ENCODE results near the gene PDCD7.
"Not testable (repeated sequence)": the region's sequence is repeated elsewhere in the genome, so short reads cannot be mapped to it uniquely, and the experiment has no call there.

PDCD7 gene

DNA sequence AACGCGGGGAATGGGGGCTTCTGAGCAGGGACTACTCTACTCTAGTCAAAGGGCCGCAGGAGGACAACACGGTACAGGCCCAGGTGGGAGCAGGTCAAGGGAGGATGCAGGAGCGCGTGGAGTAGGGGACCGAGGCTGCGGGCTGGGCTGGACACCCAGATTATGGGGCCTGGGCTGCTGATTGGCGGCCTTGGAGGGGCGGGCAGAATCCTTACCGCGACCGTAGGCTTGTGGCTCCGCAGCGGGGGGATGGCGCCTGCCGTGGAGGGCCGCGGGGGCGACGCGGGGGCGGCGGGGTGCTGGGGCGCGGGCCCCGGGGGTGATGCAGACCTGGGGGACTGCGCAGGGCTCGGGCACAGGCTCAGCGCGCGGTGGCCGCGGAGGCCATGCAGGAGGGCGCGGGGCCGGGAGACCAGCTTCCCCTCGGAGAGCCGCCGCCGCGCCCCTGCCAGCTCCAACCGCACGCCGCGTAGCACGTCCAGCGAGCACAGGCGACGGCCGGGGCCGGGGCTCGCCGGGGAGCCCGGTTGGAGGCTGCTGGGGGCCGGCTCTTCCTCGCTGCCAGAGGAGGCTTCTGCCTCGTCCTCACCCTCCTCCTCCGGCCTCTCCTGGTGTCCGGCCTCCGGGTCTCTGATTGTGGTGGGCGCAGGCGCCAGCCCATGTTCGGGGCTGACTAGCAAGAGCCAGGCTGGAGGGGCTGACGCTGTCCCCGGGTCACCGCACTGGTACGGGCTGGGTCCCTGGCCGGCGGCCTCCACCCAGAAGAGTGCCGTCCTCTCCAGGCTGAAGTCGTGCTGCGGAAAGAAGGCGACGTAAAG is 31.5 kb downstream of the PDCD7 start:
- TF ChIP-seq, protein P1, sequence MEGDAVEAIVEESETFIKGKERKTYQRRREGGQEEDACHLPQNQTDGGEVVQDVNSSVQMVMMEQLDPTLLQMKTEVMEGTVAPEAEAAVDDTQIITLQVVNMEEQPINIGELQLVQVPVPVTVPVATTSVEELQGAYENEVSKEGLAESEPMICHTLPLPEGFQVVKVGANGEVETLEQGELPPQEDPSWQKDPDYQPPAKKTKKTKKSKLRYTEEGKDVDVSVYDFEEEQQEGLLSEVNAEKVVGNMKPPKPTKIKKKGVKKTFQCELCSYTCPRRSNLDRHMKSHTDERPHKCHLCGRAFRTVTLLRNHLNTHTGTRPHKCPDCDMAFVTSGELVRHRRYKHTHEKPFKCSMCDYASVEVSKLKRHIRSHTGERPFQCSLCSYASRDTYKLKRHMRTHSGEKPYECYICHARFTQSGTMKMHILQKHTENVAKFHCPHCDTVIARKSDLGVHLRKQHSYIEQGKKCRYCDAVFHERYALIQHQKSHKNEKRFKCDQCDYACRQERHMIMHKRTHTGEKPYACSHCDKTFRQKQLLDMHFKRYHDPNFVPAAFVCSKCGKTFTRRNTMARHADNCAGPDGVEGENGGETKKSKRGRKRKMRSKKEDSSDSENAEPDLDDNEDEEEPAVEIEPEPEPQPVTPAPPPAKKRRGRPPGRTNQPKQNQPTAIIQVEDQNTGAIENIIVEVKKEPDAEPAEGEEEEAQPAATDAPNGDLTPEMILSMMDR (IDR thresholded peaks at IDR 0.05; ENCODE audit: low read depth, low read length, missing control alignments): no peak
- no peak for DNase-seq (ENCODE audit: low read depth)
- no peak overlapping the region for H3K4me3 ChIP-seq (ENCODE audit: low read depth, low read length)

DNA sequence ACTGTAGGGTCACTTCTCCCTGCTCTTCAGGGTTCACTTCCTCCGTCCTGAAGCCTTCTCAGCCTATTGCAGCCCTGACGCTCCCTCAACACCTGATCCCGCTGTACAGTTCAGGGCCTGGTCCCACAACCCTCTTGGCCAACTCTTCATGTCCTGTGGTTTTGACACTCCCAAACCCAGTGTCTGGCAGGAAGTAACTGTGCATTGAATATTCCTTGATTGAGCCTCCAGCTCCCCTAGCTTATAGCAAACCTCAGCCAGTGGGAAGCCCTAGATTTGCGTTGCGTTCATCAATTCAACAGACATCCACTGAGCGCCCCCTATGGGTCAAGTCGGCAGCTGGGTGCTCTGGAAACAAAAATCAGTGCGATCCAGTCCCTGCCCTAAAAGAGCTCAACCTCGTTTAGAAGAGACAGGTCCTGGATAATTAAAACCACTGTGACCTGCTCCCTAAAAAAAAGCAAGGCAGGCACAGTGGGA is 32.2 kb downstream of the PDCD7 start:
- no peak overlapping the region for H3K4me3 ChIP-seq (ENCODE audit: low read depth, low read length)
- TF ChIP-seq, protein P1 (IDR thresholded peaks at IDR 0.05; ENCODE audit: low read depth, low read length, missing control alignments): peak; percentile 77
- DNase-seq (ENCODE audit: low read depth): no peak

DNA sequence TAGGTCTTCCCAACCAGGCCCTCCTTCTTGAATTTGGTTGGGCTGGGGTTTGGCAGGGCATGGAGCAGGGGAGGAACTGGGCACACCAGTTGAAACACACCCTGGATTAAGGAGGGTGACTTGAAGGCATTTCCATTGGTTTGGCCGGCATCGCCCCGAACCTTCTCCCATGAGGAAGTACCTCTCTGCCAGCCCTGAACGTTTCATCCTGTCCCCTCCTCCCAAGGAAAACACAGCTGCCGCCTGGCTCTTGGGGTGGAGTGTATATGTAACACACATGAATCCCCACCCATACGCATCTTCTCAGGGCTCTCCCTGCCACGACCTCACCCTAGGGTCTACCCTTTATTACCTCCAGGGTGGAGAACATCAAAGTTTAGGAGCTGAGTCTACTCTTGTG is 33.2 kb downstream of the PDCD7 start:
- no peak for DNase-seq (ENCODE audit: low read depth)
- no peak overlapping the region for H3K4me3 ChIP-seq (ENCODE audit: low read depth, low read length)
- TF ChIP-seq, protein P1 (IDR thresholded peaks at IDR 0.05; ENCODE audit: low read depth, low read length, missing control alignments): no peak

DNA sequence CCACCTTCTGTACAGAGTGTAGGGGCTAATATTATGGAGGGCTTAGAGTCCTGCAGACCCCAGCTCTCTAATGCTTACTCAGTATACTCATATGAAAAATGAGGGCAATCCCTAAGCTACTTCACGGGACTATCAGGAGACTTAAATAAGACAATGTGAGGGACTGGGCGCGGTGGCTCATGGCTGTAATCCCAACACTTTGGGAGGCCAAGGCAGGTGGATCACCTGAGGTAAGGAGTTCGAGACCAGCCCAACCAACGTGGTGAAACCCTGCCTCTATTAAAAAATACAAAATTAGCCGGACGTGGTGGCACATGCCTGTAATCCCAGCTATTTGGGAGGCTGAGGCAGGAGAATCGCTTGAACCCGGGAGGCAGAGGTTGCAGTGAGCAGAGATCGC is 33.8 kb downstream of the PDCD7 start:
- DNase-seq (ENCODE audit: low read depth); H3K4me3 ChIP-seq (ENCODE audit: low read depth, low read length): not testable (repeated sequence)

GRCh38 chr15:65099336-65099735 is 34.3 kb downstream of the PDCD7 start:
- no peak for DNase-seq (ENCODE audit: low read depth)

DNA sequence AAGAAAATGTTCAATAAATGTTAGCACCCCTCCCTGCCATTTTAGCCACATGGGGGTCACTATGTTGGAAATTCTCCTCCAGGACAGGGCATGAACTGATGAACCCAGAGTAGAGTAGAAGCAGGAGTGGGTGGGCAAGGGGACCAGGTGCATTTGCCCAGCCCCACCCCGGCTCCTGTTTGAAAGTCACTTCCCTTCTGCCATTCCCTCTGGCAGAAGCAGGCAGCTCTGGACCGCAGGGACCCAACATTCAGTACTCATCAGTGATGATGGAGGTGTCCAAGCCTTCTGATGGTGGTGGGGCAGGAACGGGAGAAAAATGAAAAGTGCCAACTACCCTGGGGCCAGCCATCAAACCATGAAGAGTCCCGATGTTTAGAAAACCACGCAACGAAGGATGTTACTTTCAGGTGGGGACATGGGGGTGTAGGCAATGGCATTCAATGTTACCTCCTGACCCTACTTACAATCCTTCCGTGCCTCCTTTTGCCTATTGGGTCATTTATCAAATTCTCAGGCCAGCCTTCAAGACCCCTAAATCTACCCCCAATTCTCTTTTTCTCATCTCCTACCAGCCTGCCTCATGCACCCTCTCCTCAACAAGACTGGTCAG is 35.9 kb downstream of the PDCD7 start:
- no peak overlapping the region for H3K4me3 ChIP-seq (ENCODE audit: low read depth, low read length)
- TF ChIP-seq, protein P1 (IDR thresholded peaks at IDR 0.05; ENCODE audit: low read depth, low read length, missing control alignments): no peak
- DNase-seq (ENCODE audit: low read depth): no peak

More at GRCh38 chr15:65099336-65099735, 34.3 kb downstream of the PDCD7 start:
- no peak overlapping the region for H3K4me3 ChIP-seq (ENCODE audit: low read depth, low read length)
- TF ChIP-seq, protein P1 (IDR thresholded peaks at IDR 0.05; ENCODE audit: low read depth, low read length, missing control alignments): no peak

DNA sequence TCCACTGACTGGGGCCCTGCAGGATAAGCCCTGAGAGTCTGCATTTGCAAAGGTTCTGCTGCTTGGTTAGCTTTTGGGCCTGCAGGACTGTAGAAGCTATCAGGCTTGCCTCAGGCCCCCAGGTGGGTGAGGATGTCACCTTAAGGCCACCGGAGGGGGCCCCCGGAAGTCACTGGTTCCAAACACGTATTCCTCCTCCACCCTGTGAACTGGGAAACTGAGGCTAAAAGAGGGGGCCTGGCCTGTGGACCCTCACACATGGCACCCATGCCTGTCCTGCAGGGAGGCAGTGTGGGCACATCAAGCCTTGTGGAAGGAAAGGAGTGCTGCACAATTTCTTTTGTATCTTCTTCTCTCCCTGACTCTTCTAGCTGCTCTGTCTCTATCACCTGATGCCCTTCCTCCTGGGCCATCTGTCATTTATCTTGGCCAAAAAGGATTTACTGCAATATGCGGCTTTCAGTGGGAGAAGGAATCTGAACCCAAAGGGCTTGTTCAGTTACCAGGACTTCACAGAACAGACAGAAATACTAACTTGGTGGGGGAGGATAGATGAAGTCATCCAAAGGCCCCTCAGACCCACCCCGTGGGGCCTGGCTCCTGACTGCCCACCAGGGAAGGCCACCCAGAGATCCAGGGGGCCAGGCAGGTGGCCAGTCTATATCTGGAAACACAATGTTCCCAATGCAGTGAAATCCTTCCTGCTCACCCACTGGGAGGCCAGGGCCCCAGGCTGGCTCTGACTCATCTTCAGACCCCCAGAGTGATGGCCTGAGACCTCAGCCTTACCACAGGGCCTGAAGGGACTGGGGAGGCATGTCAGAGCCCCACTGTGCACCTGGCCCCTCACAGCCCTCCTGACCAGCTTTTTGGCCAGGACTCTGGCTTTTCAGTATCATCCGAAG is 36.9 kb downstream of the PDCD7 start:
- DNase-seq (ENCODE audit: low read depth): no peak
- no peak overlapping the region for H3K4me3 ChIP-seq (ENCODE audit: low read depth, low read length)
- TF ChIP-seq, protein P1 (IDR thresholded peaks at IDR 0.05; ENCODE audit: low read depth, low read length, missing control alignments): no peak

All from GM12864 (cell line).